CD8-positive, alpha-beta memory T cell (primary cell): ENCODE results near the gene LITAF. TPM values are rescaled to one million over a fixed set of nuclear protein-coding genes. Genes with fewer than 3 reads are reported as not detected.
"Not testable (repeated sequence)": the region's sequence is repeated elsewhere in the genome, so short reads cannot be mapped to it uniquely, and the experiment has no call there.

Experiments used
- CTCF ChIA-PET: fragments of 350-600 bp; sonication (Branson Sonifier 250); formaldehyde crosslinking; loops from one replicate; lab custom pipeline; 2021; ENCODE audit warnings: antibody characterized with exemption; lab: Charles Lee
- POLR2A ChIA-PET: fragments of 350-600 bp; sonication (Branson Sonifier 250); formaldehyde crosslinking; loops from one replicate; lab custom pipeline; 2021; ENCODE audit warnings: antibody characterized with exemption; lab: Charles Lee
- DNase-seq, 5 donors: peaks; one replicate each; pipeline versions ENCODE4 v3.0.0 to v3.0.0-alpha.2; 2020 to 2022; ENCODE audit warnings: mixed read lengths in 1 of 5
- H3K27ac ChIP-seq: one replicate; pipeline ENCODE4 v1.7.0; 2013; ENCODE audit warnings: low read depth, mild to moderate bottlenecking, low read length, moderate library complexity
- H3K27me3 ChIP-seq: 2 replicates; pipeline ENCODE4 v1.7.0; 2013; ENCODE audit warnings: low read length, mild to moderate bottlenecking; ENCODE audit not compliant: insufficient read depth, poor library complexity, severe bottlenecking
- H3K36me3 ChIP-seq: 2 replicates; pipeline ENCODE4 v1.7.0; 2013; ENCODE audit warnings: mild to moderate bottlenecking, low read length, moderate library complexity; ENCODE audit not compliant: insufficient read depth
- H3K4me1 ChIP-seq: 2 replicates; pipeline ENCODE4 v1.7.0; 2013; ENCODE audit warnings: mild to moderate bottlenecking, low read length, moderate library complexity; ENCODE audit not compliant: insufficient read depth
- H3K4me3 ChIP-seq: 2 replicates; pipeline ENCODE4 v1.7.0; 2013; ENCODE audit warnings: mild to moderate bottlenecking, low read length
- H3K9me3 ChIP-seq: 2 replicates; pipeline ENCODE4 v1.7.0; 2013; ENCODE audit warnings: mild to moderate bottlenecking, low read length
- H3K27ac Mint-ChIP-seq, 8 donors: one replicate each; pipeline ENCODE4 v1.8.0; 2020 to 2021; ENCODE audit warnings: mixed read lengths in 8 of 8, mild to moderate bottlenecking in 6 of 8, inconsistent platforms in 3 of 8, moderate library complexity in 3 of 8
- H3K27me3 Mint-ChIP-seq, 2 donors: one replicate each; pipeline ENCODE4 v1.8.0; 2020 to 2021; ENCODE audit warnings: mixed read lengths in 2 of 2, mild to moderate bottlenecking in 1 of 2, moderate library complexity in 1 of 2
- H3K36me3 Mint-ChIP-seq, 3 donors: one replicate each; pipeline ENCODE4 v1.8.0; 2020 to 2021; ENCODE audit warnings: mixed read lengths in 3 of 3, inconsistent platforms in 1 of 3, mild to moderate bottlenecking in 1 of 3
- H3K4me1 Mint-ChIP-seq, 3 donors: one replicate each; pipeline ENCODE4 v1.8.0; 2020 to 2021; ENCODE audit warnings: mixed read lengths in 3 of 3, inconsistent platforms in 1 of 3, mild to moderate bottlenecking in 1 of 3
- H3K4me3 Mint-ChIP-seq, 7 donors: one replicate each; pipeline ENCODE4 v1.8.0; 2020 to 2021; ENCODE audit warnings: mixed read lengths in 7 of 7, mild to moderate bottlenecking in 6 of 7, moderate library complexity in 4 of 7, inconsistent platforms in 2 of 7
- H3K9me3 Mint-ChIP-seq, 5 donors: one replicate each; pipeline ENCODE4 v1.8.0; 2020 to 2022; ENCODE audit warnings: mixed read lengths in 5 of 5, mild to moderate bottlenecking in 3 of 5, moderate library complexity in 2 of 5, inconsistent platforms in 1 of 5
- polyA plus RNA-seq: library from polyadenylated mRNA; unstranded; fragments of 300-500 nt; fragmentation: Illumina TruSeq; gene quantifications from one replicate; pipeline ENCODE4 v1.2.3, GENCODE V29; 2021
- total RNA-seq, 2 experiments: library from RNA; stranded (reverse); gene quantifications; one replicate each; pipeline ENCODE4 v1.2.3, GENCODE V29; 2021

The LITAF gene
- total and polyA plus RNA-seq, 3 experiments from 2014 or later, result 199 to 629 (median 201) TPM

- Histone ChIP-seq H3K4me1 (peaks cover 10% of the 10 kb centered on the region), H3K9me3 (no peaks in the 10 kb centered on the region), H3K36me3 (no peaks in the 10 kb centered on the region), H3K27ac (no peak overlapping the region), H3K27me3 (no peaks in the 10 kb centered on the region), H3K4me3 (no peak overlapping the region)
- H3K36me3 Mint-ChIP-seq, result peaks cover 0 to 1% (median 0%) of the 10 kb centered on the region in 3 donors
- peak overlapping the region in 1 of 7 donors; percentile 5 for H3K4me3 Mint-ChIP-seq
- H3K27me3 Mint-ChIP-seq, result no peaks in the 10 kb centered on the region
- H3K4me1 Mint-ChIP-seq, result peaks cover 6 to 17% (median 12%) of the 10 kb centered on the region in 3 donors
- H3K9me3 Mint-ChIP-seq, result no peaks in the 10 kb centered on the region
- DNase-seq, result no peak
- peak overlapping the region in 2 of 8 donors; percentile 33 to 70 for H3K27ac Mint-ChIP-seq
- ChIA-PET CTCF (interaction anchor here (0.9 to 2.0 kb wide), 3 partner anchors 45 to 74 kb away, joined by 3 to 4 read pairs (median 4); no protein-coding TSS in a partner anchor), POLR2A (no interaction called here)
These were observed 10.0 kb upstream of the LITAF start for GRCh38 chr16:11596572-11597226.

GRCh38 chr16:11593581-11593980 lies 6.9 kb upstream of the LITAF start:
- Mint-ChIP-seq H3K4me3 (peak overlapping the region in 1 of 7 donors; percentile 24), H3K27me3 (peaks cover 0 to 2% of the 10 kb centered on the region in 2 donors), H3K27ac (peak overlapping the region in 1 of 8 donors; percentile 19), H3K36me3 (no peaks in the 10 kb centered on the region), H3K9me3 (no peaks in the 10 kb centered on the region), H3K4me1 (peaks cover 9 to 21% (median 16%) of the 10 kb centered on the region in 3 donors)
- H3K4me3 ChIP-seq, result no peak overlapping the region
- no peaks in the 10 kb centered on the region for H3K36me3 ChIP-seq
- DNase-seq, result no peak
- H3K9me3 ChIP-seq, result no peaks in the 10 kb centered on the region
- H3K27ac ChIP-seq, result no peak overlapping the region
- H3K27me3 ChIP-seq, result no peaks in the 10 kb centered on the region
- POLR2A ChIA-PET, result no interaction called here
- CTCF ChIA-PET, result no interaction called here
- peaks cover 13% of the 10 kb centered on the region for H3K4me1 ChIP-seq

DNA sequence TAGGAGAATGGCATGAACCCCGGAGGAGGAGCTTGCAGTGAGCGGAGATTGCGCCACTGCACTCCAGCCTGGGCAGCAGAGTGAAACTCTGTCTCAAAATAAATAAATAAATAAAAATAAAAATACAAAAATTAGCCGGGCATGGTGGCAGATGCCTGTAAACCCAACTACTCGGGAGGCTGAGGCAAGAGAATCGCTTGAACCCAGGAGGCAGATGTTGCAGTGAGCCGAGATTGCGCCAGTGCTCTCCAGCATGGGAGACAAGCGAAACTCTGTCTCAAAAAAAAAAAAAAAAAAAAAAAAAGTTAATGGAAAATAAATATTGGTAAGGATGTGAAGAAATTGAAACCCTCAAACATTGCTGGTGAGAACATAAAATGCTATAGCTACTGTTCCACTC lies 6.4 kb upstream of the LITAF start:
- POLR2A ChIA-PET, CTCF ChIA-PET, H3K9me3 ChIP-seq, H3K4me3 ChIP-seq, H3K36me3 Mint-ChIP-seq, H3K9me3 Mint-ChIP-seq, H3K27ac Mint-ChIP-seq, H3K27me3 Mint-ChIP-seq, H3K36me3 ChIP-seq, H3K27me3 ChIP-seq, DNase-seq, H3K27ac ChIP-seq: not testable (repeated sequence)
- H3K4me1 ChIP-seq, result peaks cover 14% of the 10 kb centered on the region
- H3K4me3 Mint-ChIP-seq, result peak overlapping the region in 1 of 7 donors; percentile 24
- peaks cover 8 to 19% (median 16%) of the 10 kb centered on the region in 3 donors for H3K4me1 Mint-ChIP-seq

- H3K27ac Mint-ChIP-seq, DNase-seq, H3K4me3 ChIP-seq, H3K9me3 Mint-ChIP-seq, H3K27me3 ChIP-seq, H3K36me3 ChIP-seq, H3K9me3 ChIP-seq, H3K27me3 Mint-ChIP-seq, H3K36me3 Mint-ChIP-seq, H3K27ac ChIP-seq, CTCF ChIA-PET: not testable (repeated sequence)
- POLR2A ChIA-PET, result interaction anchor here (1.1 kb wide), 1 partner anchor 9 kb away, joined by 3 read pairs; no protein-coding TSS in a partner anchor
- peaks cover 10% of the 10 kb centered on the region for H3K4me1 ChIP-seq
- peak overlapping the region in 1 of 7 donors; percentile 49 for H3K4me3 Mint-ChIP-seq
- peaks cover 8 to 20% (median 16%) of the 10 kb centered on the region in 3 donors for H3K4me1 Mint-ChIP-seq
These were observed 4.9 kb upstream of the LITAF start for GRCh38 chr16:11591630-11592029.

GRCh38 chr16:11589198-11589550 lies 2.5 kb upstream of the LITAF start:
- CTCF ChIA-PET, result interaction anchor here (0.7 to 1.5 kb wide), 4 partner anchors 10 to 238 kb away, joined by 3 to 8 read pairs (median 6); no protein-coding TSS in a partner anchor
- Histone ChIP-seq H3K36me3 (no peaks in the 10 kb centered on the region), H3K4me3 (no peak overlapping the region), H3K9me3 (no peaks in the 10 kb centered on the region), H3K4me1 (peaks cover 16% of the 10 kb centered on the region), H3K27ac (no peak overlapping the region), H3K27me3 (no peaks in the 10 kb centered on the region)
- peak overlapping the region in 2 of 8 donors; percentile 5 to 67 for H3K27ac Mint-ChIP-seq
- peaks cover 0 to 22% (median 0%) of the 10 kb centered on the region in 3 donors for H3K36me3 Mint-ChIP-seq
- H3K4me3 Mint-ChIP-seq, result peak overlapping the region in 3 of 7 donors; percentile 9 to 72 (median 60)
- peaks cover 0 to 2% of the 10 kb centered on the region in 2 donors for H3K27me3 Mint-ChIP-seq
- no peak for DNase-seq
- H3K9me3 Mint-ChIP-seq, result peaks cover 0 to 1% (median 0%) of the 10 kb centered on the region in 5 donors
- POLR2A ChIA-PET, result interaction anchor here (0.6 to 1.6 kb wide), 4 partner anchors 30 to 126 kb away, joined by 3 to 13 read pairs (median 4); no protein-coding TSS in a partner anchor
- H3K4me1 Mint-ChIP-seq, result peaks cover 21 to 30% (median 24%) of the 10 kb centered on the region in 3 donors

DNA sequence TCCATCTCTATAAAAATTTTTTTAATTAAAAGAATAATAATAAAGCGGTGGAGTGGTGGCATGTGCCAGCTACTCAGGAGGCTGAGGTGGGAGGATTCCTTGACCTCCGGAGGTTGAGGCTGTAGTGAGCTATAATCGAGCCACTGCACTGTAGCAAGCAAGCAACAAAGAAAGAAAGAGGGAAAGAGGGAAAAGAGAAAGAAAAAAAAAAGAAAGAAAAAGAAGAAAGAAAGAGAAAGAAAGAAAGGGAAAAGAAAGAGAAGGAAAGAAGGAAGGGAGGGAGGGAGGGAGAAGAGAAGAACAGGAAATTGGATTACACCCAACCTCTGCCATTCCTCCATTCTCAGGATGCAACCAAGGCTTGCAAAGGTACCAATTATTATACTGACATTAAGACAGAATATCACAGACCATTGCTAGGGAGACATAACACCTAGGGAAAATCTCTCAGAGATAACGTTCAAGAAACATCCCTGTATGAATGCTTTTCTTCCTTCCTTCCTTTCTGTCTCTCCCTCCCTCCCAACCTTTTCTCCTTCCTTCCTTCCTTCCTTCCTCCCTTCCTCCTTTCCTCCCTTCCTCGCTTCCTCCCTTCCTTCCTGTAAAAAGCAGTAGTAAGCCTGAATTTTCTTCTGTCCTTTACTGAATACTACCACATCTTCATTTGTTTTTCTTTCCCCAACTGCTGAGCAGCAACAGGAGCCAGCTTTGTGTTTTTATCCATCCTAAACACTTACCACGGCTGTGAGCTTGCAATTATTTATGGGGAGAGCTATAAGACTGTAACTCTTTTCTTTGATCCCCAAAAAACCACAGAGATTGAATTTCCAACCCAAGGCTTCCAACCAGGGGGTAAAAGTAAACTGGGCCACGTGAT lies 1.8 kb upstream of the LITAF start:
- CTCF ChIA-PET, result interaction anchor here (0.7 to 1.5 kb wide), 7 partner anchors 10 to 239 kb away, joined by 3 to 8 read pairs (median 3); partner anchors contain the start of gene ZC3H7A
- Mint-ChIP-seq H3K4me3 (peak overlapping the region; percentile 9 to 95 (median 89)), H3K27ac (peak overlapping the region in 6 of 8 donors; percentile 27 to 99 (median 74)), H3K4me1 (peaks cover 27 to 36% (median 30%) of the 10 kb centered on the region in 3 donors), H3K9me3 (peaks cover 0 to 1% (median 0%) of the 10 kb centered on the region in 5 donors), H3K27me3 (peaks cover 0 to 2% of the 10 kb centered on the region in 2 donors), H3K36me3 (peaks cover 0 to 28% (median 0%) of the 10 kb centered on the region in 3 donors)
- Histone ChIP-seq H3K36me3 (no peaks in the 10 kb centered on the region), H3K27me3 (no peaks in the 10 kb centered on the region), H3K4me3 (no peak overlapping the region), H3K4me1 (peaks cover 22% of the 10 kb centered on the region), H3K9me3 (no peaks in the 10 kb centered on the region), H3K27ac (no peak overlapping the region)
- DNase-seq, result no peak
- POLR2A ChIA-PET, result interaction anchor here (0.6 to 1.6 kb wide), 4 partner anchors 31 to 127 kb away, joined by 3 to 13 read pairs (median 4); no protein-coding TSS in a partner anchor

DNA sequence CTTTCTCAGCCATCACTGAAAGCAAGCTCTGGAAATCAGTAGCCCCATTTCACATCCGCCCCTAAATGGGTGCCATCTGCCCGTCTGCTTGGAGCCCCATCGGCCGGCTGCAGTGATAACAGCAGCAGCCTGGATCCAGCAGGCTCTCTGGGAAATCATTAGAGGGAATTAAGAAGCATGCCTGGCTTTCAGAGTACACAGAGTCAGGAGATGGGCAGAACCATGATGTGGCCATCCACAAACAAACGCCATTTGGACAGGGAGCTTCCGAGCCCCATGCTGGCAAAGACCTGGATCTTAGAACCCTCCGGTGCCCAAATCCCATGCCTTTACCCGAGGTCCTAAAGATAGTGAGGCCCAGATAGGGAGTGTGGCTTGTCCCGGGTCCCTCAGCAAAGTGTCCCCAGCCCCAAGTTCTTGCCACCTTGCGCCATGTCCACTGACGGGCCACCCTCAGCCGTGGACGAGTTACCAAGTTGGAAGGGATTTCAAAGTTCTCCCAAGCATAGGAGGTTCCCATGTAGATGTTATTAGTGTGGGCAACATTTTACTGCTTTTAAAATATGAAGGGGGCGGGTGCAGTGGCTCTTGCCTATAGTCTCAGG lies 1.0 kb upstream of the LITAF start:
- ChIA-PET POLR2A (interaction anchor here (1.3 to 1.9 kb wide), 2 partner anchors 11 to 34 kb away, joined by 4 to 14 read pairs; no protein-coding TSS in a partner anchor), CTCF (interaction anchor here (0.9 to 1.3 kb wide), 9 partner anchors 14 to 210 kb away, joined by 3 to 5 read pairs (median 3); partner anchors contain the start of gene ZC3H7A)
- H3K27me3 Mint-ChIP-seq, result peaks cover 0 to 2% of the 10 kb centered on the region in 2 donors
- peaks cover 0 to 1% (median 0%) of the 10 kb centered on the region in 5 donors for H3K9me3 Mint-ChIP-seq
- H3K27ac Mint-ChIP-seq, result peak overlapping the region; percentile 72 to 99 (median 94)
- H3K27ac ChIP-seq, result peak overlapping the region; percentile 53
- peak overlapping the region; percentile 58 for H3K4me3 ChIP-seq
- H3K4me1 Mint-ChIP-seq, result peaks cover 35 to 45% (median 38%) of the 10 kb centered on the region in 3 donors
- H3K4me1 ChIP-seq, result peaks cover 30% of the 10 kb centered on the region
- peak overlapping the region; percentile 87 to 95 (median 89) for H3K4me3 Mint-ChIP-seq
- H3K9me3 ChIP-seq, result no peaks in the 10 kb centered on the region
- no peaks in the 10 kb centered on the region for H3K27me3 ChIP-seq
- H3K36me3 ChIP-seq, result no peaks in the 10 kb centered on the region
- no peak for DNase-seq
- H3K36me3 Mint-ChIP-seq, result peaks cover 0 to 34% (median 1%) of the 10 kb centered on the region in 3 donors
